HepG2 (cell line): ENCODE measurements around the gene GALNT18. TPM values are rescaled to one million over a fixed set of nuclear protein-coding genes. Genes with fewer than 3 reads are reported as not detected.

ENCODE experiments used
- ATAC-seq: fragments of 200-7000 bp; cut with Tn5 transposase; 3 replicates; pipeline ENCODE4 v1.9.1; 2020; ENCODE audit warnings: mild to moderate bottlenecking, moderate library complexity
- BruUV-seq: library from RNA; stranded (reverse); fragments of 400-500 nt; replicated peaks from 2 replicates; lab custom pipeline; 2021; lab: Mats Ljungman, UMichigan
- CTCF ChIA-PET: fragments of 300-600 bp; formaldehyde crosslinking; extraction: SDS; loops from one replicate; lab custom pipeline; 2021; ENCODE audit warnings: low total read pairs, inconsistent platforms, low intra/inter-chr PET ratio; lab: Yijun Ruan, JAX
- POLR2A ChIA-PET: fragments of 350-600 bp; sonication (Branson Sonifier 250); formaldehyde crosslinking; loops from one replicate; lab custom pipeline; 2020; ENCODE audit warnings: antibody characterized with exemption, inconsistent platforms; lab: Yijun Ruan, JAX
- DNase-seq: peaks from one replicate; pipeline ENCODE4 v3.0.0-alpha.2; 2015; ENCODE audit warnings: low spot score
- FAIRE-seq: peaks from 3 replicates; lab custom pipeline; 2011; peaks lifted over from hg19 to GRCh38; lab: Jason Lieb, UNC
- H2AFZ ChIP-seq: one replicate; pipeline ENCODE4 v1.6.1; 2011; ENCODE audit warnings: low read length, inconsistent platforms
- H3K27ac ChIP-seq: fragments of 300-600 bp; 3 replicates; pipeline ENCODE4 v1.8.0; 2011; ENCODE audit warnings: mixed run types, mild to moderate bottlenecking, mixed read lengths, low read length, inconsistent platforms; ENCODE audit not compliant: insufficient read depth; ENCODE audit errors: extremely low read length
- H3K27me3 ChIP-seq, 2 experiments: fragments of 200-600 bp in 1 of 2; 2 replicates in 1 of 2; 3 replicates in 1 of 2; pipeline versions ENCODE4 v1.6.0 to v1.8.0; 2011; ENCODE audit warnings: low read length in 2 of 2, mild to moderate bottlenecking in 2 of 2, moderate library complexity in 2 of 2, inconsistent platforms in 1 of 2; ENCODE audit not compliant: insufficient read depth in 2 of 2, control insufficient read depth in 1 of 2
- H3K36me3 ChIP-seq, 2 experiments: fragments of 200-600 bp in 1 of 2; replicated peaks in 1 of 2; 2 replicates in 1 of 2; 3 replicates in 1 of 2; pipeline versions ENCODE4 v1.5.1 to v1.8.0; 2011; ENCODE audit warnings: low read length in 2 of 2, inconsistent platforms in 1 of 2; ENCODE audit not compliant: insufficient read depth in 2 of 2, control insufficient read depth in 1 of 2
- H3K4me1 ChIP-seq: 2 replicates; pipeline ENCODE4 v1.5.1; 2012; ENCODE audit warnings: low read length, inconsistent platforms; ENCODE audit not compliant: insufficient read depth
- H3K4me2 ChIP-seq: 2 replicates; pipeline ENCODE4 v1.6.0; 2011; ENCODE audit warnings: low read depth, low read length, inconsistent platforms
- H3K4me3 ChIP-seq, 3 experiments: fragments of 200-600 bp in 1 of 3; sonication (generic), shearing (Covaris generic) in 1 of 3; replicated peaks in 1 of 3; 2 replicates each; pipeline ENCODE4 v1.5.1; 2011 to 2016; ENCODE audit warnings: low read length in 3 of 3, inconsistent platforms in 2 of 3, low read depth in 2 of 3, mild to moderate bottlenecking in 2 of 3, control low read depth in 1 of 3, mixed read lengths in 1 of 3; ENCODE audit not compliant: insufficient read depth in 1 of 3
- H3K79me2 ChIP-seq: one replicate; pipeline ENCODE4 v1.6.1; 2011; ENCODE audit warnings: low read length, inconsistent platforms; ENCODE audit not compliant: insufficient read depth
- H3K9ac ChIP-seq: 2 replicates; pipeline ENCODE4 v1.6.0; 2011; ENCODE audit warnings: mild to moderate bottlenecking, low read depth, low read length, inconsistent platforms; ENCODE audit not compliant: insufficient read depth
- H3K9me3 ChIP-seq: 2 replicates; pipeline ENCODE4 v1.5.1; 2012; ENCODE audit warnings: mild to moderate bottlenecking, low read length
- H4K20me1 ChIP-seq: 2 replicates; pipeline ENCODE4 v1.6.0; 2011; ENCODE audit warnings: inconsistent platforms, mild to moderate bottlenecking, low read length, moderate library complexity; ENCODE audit not compliant: insufficient read depth
- BHLHE40 ChIP-seq: IDR thresholded peaks from 2 replicates; pipeline ENCODE4 v1.6.1; 2011; ENCODE audit warnings: low read length, improper control_type of control experiment
- DNMT1 ChIP-seq: sonication (generic); formaldehyde crosslinking; IDR thresholded peaks from 2 replicates; pipeline ENCODE4 v1.5.1; 2020; ENCODE audit warnings: mild to moderate bottlenecking, missing genetic modification reagents
- HCFC1 ChIP-seq: fragments of 150-350 bp; IDR thresholded peaks from 2 replicates; pipeline ENCODE4 v1.6.1; 2014; ENCODE audit warnings: low read depth, low read length
- HIVEP1 ChIP-seq: sonication (generic); formaldehyde crosslinking; IDR thresholded peaks from 2 replicates; pipeline ENCODE4 v1.4.0; 2020; ENCODE audit warnings: mild to moderate bottlenecking, missing genetic modification reagents
- HNRNPL ChIP-seq: fragments of 200-400 bp; formaldehyde crosslinking; IDR thresholded peaks from 2 replicates; pipeline ENCODE4 v1.6.1; 2017; ENCODE audit warnings: mild to moderate bottlenecking, low read depth, low read length
- KLF16 ChIP-seq, 2 experiments: sonication (generic) in 1 of 2; formaldehyde crosslinking in 1 of 2; IDR thresholded peaks; 2 replicates each; pipeline versions ENCODE4 v1.6.1 to v1.8.0; 2016 to 2023; ENCODE audit warnings: missing genetic modification reagents in 2 of 2, missing compliant biosample characterization in 1 of 2
- ZNF430 ChIP-seq: sonication (generic); formaldehyde crosslinking; IDR thresholded peaks from 2 replicates; pipeline ENCODE4 v1.9.0; 2021; ENCODE audit warnings: mild to moderate bottlenecking, missing genetic modification reagents
- ZNF780A ChIP-seq: sonication (generic); formaldehyde crosslinking; IDR thresholded peaks from 2 replicates; pipeline ENCODE4 v1.8.0; 2022; ENCODE audit warnings: mild to moderate bottlenecking, missing genetic modification reagents, moderate library complexity
- WGBS: methylation state at CpG from one replicate; pipeline ENCODE4 v1.1.6; 2017; ENCODE audit warnings: low lambda C conversion rate; 5-methylcytosine and 5-hydroxymethylcytosine counted together
- in situ Hi-C: cut with HindIII; loops from 2 replicates; pipeline ENCODE4 v1.10.0; 2017; ENCODE audit warnings: low pct_unique_long_range_greater_than_20kb; ENCODE audit not compliant: extremely low pct_ligation_motif_present
- intact Hi-C: fragments of 100-400 bp; cut with micrococcal nuclease; formaldehyde crosslinking; loops from one replicate; pipeline ENCODE4 v1.10.0; 2022; ENCODE audit not compliant: unreplicated experiment
- polyA plus RNA-seq, 8 experiments: library from polyadenylated mRNA; depleted of rRNA in 3 of 8; stranded (reverse) in 7 of 8; unstranded in 1 of 8; fragments of >200 nt; fragmentation: Illumina TruSeq in 4 of 8; extraction: Trizol in 4 of 8; gene quantifications; 2 replicates each; pipeline versions ENCODE4 v1.2.1 to v1.2.3, GENCODE V29; 2011 to 2016; ENCODE audit warnings: low read depth in 4 of 8, missing spikeins in 1 of 8, mixed read lengths in 1 of 8; ENCODE audit not compliant: insufficient read depth in 1 of 8
- total RNA-seq, 5 experiments: library from RNA; depleted of rRNA; stranded (reverse); fragments of >200 nt; fragmentation: Illumina TruSeq; extraction: Trizol; gene quantifications; 2 replicates each; pipeline ENCODE4 v1.2.3, GENCODE V29; 2016; ENCODE audit warnings: low read depth in 1 of 5
- TF ChIP-seq, protein P1 (sequence below): IDR thresholded peaks from 2 replicates; pipeline ENCODE4 v1.6.1; 2016; ENCODE audit warnings: low read depth
- TF ChIP-seq, protein P2 (sequence below): sonication (generic); formaldehyde crosslinking; IDR thresholded peaks from one replicate; pipeline ENCODE4 v1.5.1; 2020; ENCODE audit warnings: mild to moderate bottlenecking, missing genetic modification reagents; ENCODE audit errors: not compliant biosample characterization
- TF ChIP-seq, protein P3 (sequence below): sonication (generic); formaldehyde crosslinking; IDR thresholded peaks from 2 replicates; pipeline ENCODE4 v1.4.0; 2020; ENCODE audit warnings: missing genetic modification reagents

Gene GALNT18
- total and polyA plus RNA-seq, 2 of the 13 experiments (the other 11 are each of a cell fraction or from before 2014, with no cell fraction given) = 0.11 TPM; not detected in 1

GRCh38 chr11:11499300-11499699 is 122.5 kb downstream of the GALNT18 start:
- in situ Hi-C loops = no loop called here
- ChIA-PET POLR2A (no interaction called here), CTCF (no interaction called here)
- Histone ChIP-seq H2AFZ (no peak overlapping the region), H3K27me3 (peaks cover 2 to 11% of the 10 kb centered on the region in 2 experiments; a peak in 1 of 5 replicates), H3K9ac (no peak overlapping the region), H3K4me2 (no peak overlapping the region), H3K9me3 (no peaks in the 10 kb centered on the region), H4K20me1 (no peaks in the 10 kb centered on the region), H3K4me3 (no peak overlapping the region), H3K36me3 (no peaks in the 10 kb centered on the region), H3K79me2 (no peaks in the 10 kb centered on the region), H3K27ac (no peak overlapping the region), H3K4me1 (peaks cover 16% of the 10 kb centered on the region)
- ATAC-seq (no peak), FAIRE-seq (no peak), DNase-seq (no peak)
- intact Hi-C loops = no loop called here
- WGBS = 3% methylated on average over 2 of the region's 2 CpGs
- no TSS peak for BruUV-seq
- TF ChIP-seq KLF16 (CRISPR knock-in tag; IDR thresholded peaks at IDR 0.05) = no peak
- TF ChIP-seq HCFC1 = no peak
- TF ChIP-seq ZNF430 (CRISPR knock-in tag) = no peak
- TF ChIP-seq ZNF780A (CRISPR knock-in tag) = no peak
- TF ChIP-seq, protein P1, sequence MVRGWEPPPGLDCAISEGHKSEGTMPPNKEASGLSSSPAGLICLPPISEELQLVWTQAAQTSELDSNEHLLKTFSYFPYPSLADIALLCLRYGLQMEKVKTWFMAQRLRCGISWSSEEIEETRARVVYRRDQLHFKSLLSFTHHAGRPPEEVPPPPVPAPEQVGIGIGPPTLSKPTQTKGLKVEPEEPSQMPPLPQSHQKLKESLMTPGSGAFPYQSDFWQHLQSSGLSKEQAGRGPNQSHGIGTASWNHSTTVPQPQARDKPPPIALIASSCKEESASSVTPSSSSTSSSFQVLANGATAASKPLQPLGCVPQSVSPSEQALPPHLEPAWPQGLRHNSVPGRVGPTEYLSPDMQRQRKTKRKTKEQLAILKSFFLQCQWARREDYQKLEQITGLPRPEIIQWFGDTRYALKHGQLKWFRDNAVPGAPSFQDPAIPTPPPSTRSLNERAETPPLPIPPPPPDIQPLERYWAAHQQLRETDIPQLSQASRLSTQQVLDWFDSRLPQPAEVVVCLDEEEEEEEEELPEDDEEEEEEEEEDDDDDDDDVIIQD (CRISPR knock-in tag) = no peak
- TF ChIP-seq, protein P2, sequence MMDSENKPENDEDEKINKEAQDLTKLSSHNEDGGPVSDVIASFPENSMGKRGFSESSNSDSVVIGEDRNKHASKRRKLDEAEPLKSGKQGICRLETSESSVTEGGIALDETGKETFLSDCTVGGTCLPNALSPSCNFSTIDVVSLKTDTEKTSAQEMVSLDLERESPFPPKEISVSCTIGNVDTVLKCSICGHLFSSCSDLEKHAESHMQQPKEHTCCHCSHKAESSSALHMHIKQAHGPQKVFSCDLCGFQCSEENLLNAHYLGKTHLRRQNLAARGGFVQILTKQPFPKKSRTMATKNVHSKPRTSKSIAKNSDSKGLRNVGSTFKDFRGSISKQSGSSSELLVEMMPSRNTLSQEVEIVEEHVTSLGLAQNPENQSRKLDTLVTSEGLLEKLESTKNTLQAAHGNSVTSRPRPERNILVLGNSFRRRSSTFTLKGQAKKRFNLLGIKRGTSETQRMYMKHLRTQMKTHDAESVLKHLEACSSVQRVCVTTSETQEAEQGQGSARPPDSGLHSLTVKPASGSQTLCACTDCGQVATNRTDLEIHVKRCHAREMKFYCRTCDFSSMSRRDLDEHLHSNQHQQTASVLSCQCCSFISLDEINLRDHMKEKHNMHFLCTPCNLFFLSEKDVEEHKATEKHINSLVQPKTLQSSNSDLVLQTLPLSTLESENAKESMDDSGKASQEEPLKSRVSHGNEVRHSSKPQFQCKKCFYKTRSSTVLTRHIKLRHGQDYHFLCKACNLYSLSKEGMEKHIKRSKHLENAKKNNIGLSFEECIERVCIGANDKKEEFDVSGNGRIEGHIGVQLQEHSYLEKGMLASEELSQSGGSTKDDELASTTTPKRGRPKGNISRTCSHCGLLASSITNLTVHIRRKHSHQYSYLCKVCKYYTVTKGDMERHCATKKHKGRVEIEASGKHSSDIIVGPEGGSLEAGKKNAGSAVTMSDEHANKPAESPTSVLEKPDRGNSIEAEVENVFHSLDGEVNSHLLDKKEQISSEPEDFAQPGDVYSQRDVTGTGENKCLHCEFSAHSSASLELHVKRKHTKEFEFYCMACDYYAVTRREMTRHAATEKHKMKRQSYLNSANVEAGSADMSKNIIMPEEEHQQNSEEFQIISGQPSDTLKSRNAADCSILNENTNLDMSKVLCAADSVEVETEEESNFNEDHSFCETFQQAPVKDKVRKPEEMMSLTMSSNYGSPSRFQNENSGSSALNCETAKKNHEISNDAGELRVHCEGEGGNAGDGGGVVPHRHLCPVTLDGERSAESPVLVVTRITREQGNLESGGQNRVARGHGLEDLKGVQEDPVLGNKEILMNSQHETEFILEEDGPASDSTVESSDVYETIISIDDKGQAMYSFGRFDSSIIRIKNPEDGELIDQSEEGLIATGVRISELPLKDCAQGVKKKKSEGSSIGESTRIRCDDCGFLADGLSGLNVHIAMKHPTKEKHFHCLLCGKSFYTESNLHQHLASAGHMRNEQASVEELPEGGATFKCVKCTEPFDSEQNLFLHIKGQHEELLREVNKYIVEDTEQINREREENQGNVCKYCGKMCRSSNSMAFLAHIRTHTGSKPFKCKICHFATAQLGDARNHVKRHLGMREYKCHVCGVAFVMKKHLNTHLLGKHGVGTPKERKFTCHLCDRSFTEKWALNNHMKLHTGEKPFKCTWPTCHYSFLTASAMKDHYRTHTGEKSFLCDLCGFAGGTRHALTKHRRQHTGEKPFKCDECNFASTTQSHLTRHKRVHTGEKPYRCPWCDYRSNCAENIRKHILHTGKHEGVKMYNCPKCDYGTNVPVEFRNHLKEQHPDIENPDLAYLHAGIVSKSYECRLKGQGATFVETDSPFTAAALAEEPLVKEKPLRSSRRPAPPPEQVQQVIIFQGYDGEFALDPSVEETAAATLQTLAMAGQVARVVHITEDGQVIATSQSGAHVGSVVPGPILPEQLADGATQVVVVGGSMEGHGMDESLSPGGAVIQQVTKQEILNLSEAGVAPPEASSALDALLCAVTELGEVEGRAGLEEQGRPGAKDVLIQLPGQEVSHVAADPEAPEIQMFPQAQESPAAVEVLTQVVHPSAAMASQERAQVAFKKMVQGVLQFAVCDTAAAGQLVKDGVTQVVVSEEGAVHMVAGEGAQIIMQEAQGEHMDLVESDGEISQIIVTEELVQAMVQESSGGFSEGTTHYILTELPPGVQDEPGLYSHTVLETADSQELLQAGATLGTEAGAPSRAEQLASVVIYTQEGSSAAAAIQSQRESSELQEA (CRISPR knock-in tag) = no peak
- TF ChIP-seq HNRNPL = no peak
- TF ChIP-seq, protein P3, sequence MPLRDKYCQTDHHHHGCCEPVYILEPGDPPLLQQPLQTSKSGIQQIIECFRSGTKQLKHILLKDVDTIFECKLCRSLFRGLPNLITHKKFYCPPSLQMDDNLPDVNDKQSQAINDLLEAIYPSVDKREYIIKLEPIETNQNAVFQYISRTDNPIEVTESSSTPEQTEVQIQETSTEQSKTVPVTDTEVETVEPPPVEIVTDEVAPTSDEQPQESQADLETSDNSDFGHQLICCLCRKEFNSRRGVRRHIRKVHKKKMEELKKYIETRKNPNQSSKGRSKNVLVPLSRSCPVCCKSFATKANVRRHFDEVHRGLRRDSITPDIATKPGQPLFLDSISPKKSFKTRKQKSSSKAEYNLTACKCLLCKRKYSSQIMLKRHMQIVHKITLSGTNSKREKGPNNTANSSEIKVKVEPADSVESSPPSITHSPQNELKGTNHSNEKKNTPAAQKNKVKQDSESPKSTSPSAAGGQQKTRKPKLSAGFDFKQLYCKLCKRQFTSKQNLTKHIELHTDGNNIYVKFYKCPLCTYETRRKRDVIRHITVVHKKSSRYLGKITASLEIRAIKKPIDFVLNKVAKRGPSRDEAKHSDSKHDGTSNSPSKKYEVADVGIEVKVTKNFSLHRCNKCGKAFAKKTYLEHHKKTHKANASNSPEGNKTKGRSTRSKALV = no peak
- TF ChIP-seq DNMT1 (CRISPR knock-in tag) = no peak
- TF ChIP-seq BHLHE40 = no peak
- no peak for TF ChIP-seq HIVEP1
